Right atrium auricular region (tissue), 2 donors: ENCODE measurements around the gene HES4. TPM values are rescaled to one million over a fixed set of nuclear protein-coding genes. Genes with fewer than 3 reads are reported as not detected.

Experiments used
- DNase-seq: peaks from one replicate; pipeline ENCODE4 v3.0.0-alpha.2; 2019; ENCODE audit warnings: low spot score
- H3K27ac ChIP-seq, 2 donors: fragments of 200-600 bp; sonication (generic); 1 replicate in 1 of 2; 2 replicates in 1 of 2; pipeline ENCODE4 v1.5.1; 2016 to 2019
- H3K27me3 ChIP-seq, 2 donors: fragments of 200-600 bp; sonication (generic); one replicate each; pipeline versions ENCODE4 v1.5.1 to v1.6.0; 2017 to 2019
- H3K36me3 ChIP-seq: fragments of 200-600 bp; sonication (generic); one replicate; pipeline ENCODE4 v1.5.1; 2016
- H3K4me1 ChIP-seq, 2 donors: fragments of 200-600 bp; sonication (generic); one replicate each; pipeline versions ENCODE4 v1.5.1 to v1.6.0; 2017 to 2019
- H3K4me3 ChIP-seq, 2 donors: fragments of 200-600 bp; sonication (generic); 1 replicate in 1 of 2; 2 replicates in 1 of 2; pipeline ENCODE4 v1.5.1; 2017 to 2019; ENCODE audit warnings: mild to moderate bottlenecking in 1 of 2, moderate library complexity in 1 of 2
- H3K9me3 ChIP-seq, 2 donors: fragments of 200-600 bp; sonication (generic); one replicate each; pipeline ENCODE4 v1.5.1; 2019
- CTCF ChIP-seq, 2 donors: fragments of 200-600 bp; sonication (generic); IDR thresholded peaks; one replicate each; pipeline ENCODE4 v1.5.1; 2019; ENCODE audit warnings: antibody characterized with exemption in 2 of 2
- total RNA-seq, 2 donors: library from RNA; depleted of rRNA; stranded (reverse); fragments of >200 nt; gene quantifications; one replicate each; pipeline ENCODE4 v1.1.0, GENCODE V29; 2016

The HES4 gene
- total RNA-seq, 2 donors from 2014 or later: 31.8 to 68.4 TPM

GRCh38 chr1:1041092-1041523 is 41.2 kb upstream of the HES4 start:
- Histone ChIP-seq H3K27me3 (peaks cover 0 to 5% of the 10 kb centered on the region in 2 donors), H3K9me3 (no peaks in the 10 kb centered on the region), H3K36me3 (peaks cover under 1% of the 10 kb centered on the region), H3K4me1 (peaks cover 0 to 19% of the 10 kb centered on the region in 2 donors), H3K27ac (no peak overlapping the region), H3K4me3 (peak overlapping the region; percentile 9 to 25)
- TF ChIP-seq CTCF (IDR thresholded peaks at IDR 0.05): no peak
- no peak for DNase-seq

GRCh38 chr1:1040004-1040991 is 40.4 kb upstream of the HES4 start:
- no peak overlapping the region for H3K27ac ChIP-seq
- H3K4me3 ChIP-seq: peak overlapping the region; percentile 31 to 57
- DNase-seq: peak; percentile 63
- no peaks in the 10 kb centered on the region for H3K36me3 ChIP-seq
- TF ChIP-seq CTCF (IDR thresholded peaks at IDR 0.05): peak in 1 of 2 donors; percentile 33
- peaks cover 0 to 19% of the 10 kb centered on the region in 2 donors for H3K4me1 ChIP-seq
- peaks cover 0 to 5% of the 10 kb centered on the region in 2 donors for H3K27me3 ChIP-seq
- H3K9me3 ChIP-seq: no peaks in the 10 kb centered on the region

- Histone ChIP-seq H3K9me3 (no peaks in the 10 kb centered on the region), H3K27ac (no peak overlapping the region), H3K36me3 (no peaks in the 10 kb centered on the region), H3K27me3 (peaks cover 0 to 5% of the 10 kb centered on the region in 2 donors), H3K4me3 (peak overlapping the region in 1 of 2 donors; percentile 57), H3K4me1 (peaks cover 0 to 25% of the 10 kb centered on the region in 2 donors)
- DNase-seq: no peak
- no peak for TF ChIP-seq CTCF (IDR thresholded peaks at IDR 0.05)
Measured at GRCh38 chr1:1039145-1039910, 39.4 kb upstream of the HES4 start.

- Histone ChIP-seq H3K4me1 (peaks cover 0 to 31% of the 10 kb centered on the region in 2 donors), H3K27ac (no peak overlapping the region), H3K36me3 (no peaks in the 10 kb centered on the region), H3K9me3 (no peaks in the 10 kb centered on the region), H3K27me3 (peaks cover 4 to 5% of the 10 kb centered on the region in 2 donors), H3K4me3 (no peak overlapping the region)
- no peak for TF ChIP-seq CTCF (IDR thresholded peaks at IDR 0.05)
- DNase-seq: no peak
Measured at GRCh38 chr1:1038694-1039093, 38.8 kb upstream of the HES4 start.

GRCh38 chr1:1037366-1038327 is 37.8 kb upstream of the HES4 start:
- peaks cover 4 to 5% of the 10 kb centered on the region in 2 donors for H3K27me3 ChIP-seq

More at GRCh38 chr1:1037366-1038327, 37.8 kb upstream of the HES4 start:
- peaks cover 0 to 42% of the 10 kb centered on the region in 2 donors for H3K4me1 ChIP-seq
- H3K27ac ChIP-seq: no peak overlapping the region
- no peak for TF ChIP-seq CTCF (IDR thresholded peaks at IDR 0.05)
- no peak overlapping the region for H3K4me3 ChIP-seq
- H3K9me3 ChIP-seq: no peaks in the 10 kb centered on the region
- no peak for DNase-seq
- H3K36me3 ChIP-seq: no peaks in the 10 kb centered on the region
